Urinary bladder (tissue), 4 donors: ENCODE measurements around the gene CYP4F3. TPM values are rescaled to one million over a fixed set of nuclear protein-coding genes. Genes with fewer than 3 reads are reported as not detected.
"Not testable (repeated sequence)": the region's sequence is repeated elsewhere in the genome, so short reads cannot be mapped to it uniquely, and the experiment has no call there.

Experiments used
- DNase-seq: peaks from one replicate; pipeline ENCODE4 v3.0.0-alpha.2; 2015; ENCODE audit errors: extremely low spot score
- H3K27ac ChIP-seq: one replicate; pipeline ENCODE4 v1.5.1; 2013; ENCODE audit warnings: low read depth, mild to moderate bottlenecking, moderate library complexity
- H3K36me3 ChIP-seq: one replicate; pipeline ENCODE4 v1.6.1; 2013; ENCODE audit warnings: mild to moderate bottlenecking, moderate library complexity; ENCODE audit not compliant: insufficient read depth
- H3K4me1 ChIP-seq: one replicate; pipeline ENCODE4 v1.6.1; 2013; ENCODE audit warnings: mild to moderate bottlenecking, moderate library complexity; ENCODE audit not compliant: insufficient read depth
- H3K4me3 ChIP-seq: one replicate; pipeline ENCODE4 v1.5.1; 2013; ENCODE audit warnings: low read depth, low read length
- WGBS: extraction: QIAGEN DNeasy Blood & Tissue Kit; methylation state at CpG from one replicate; pipeline ENCODE4 v1.1.7; 2013; 5-methylcytosine and 5-hydroxymethylcytosine counted together
- polyA plus RNA-seq: library from polyadenylated mRNA; stranded (reverse); fragments of 200-250 nt; gene quantifications from one replicate; pipeline ENCODE4 v1.2.3, GENCODE V29; 2013
- total RNA-seq: library from RNA; depleted of rRNA; stranded (reverse); fragments of >200 nt; gene quantifications from one replicate; pipeline ENCODE4 v1.2.3, GENCODE V29; 2014
- donor health status: healthy with polysubstance abuse.
- donor health status: healthy.

The CYP4F3 gene
- total and polyA plus RNA-seq, 2 donors = 0.95 to 1.3 TPM

DNA sequence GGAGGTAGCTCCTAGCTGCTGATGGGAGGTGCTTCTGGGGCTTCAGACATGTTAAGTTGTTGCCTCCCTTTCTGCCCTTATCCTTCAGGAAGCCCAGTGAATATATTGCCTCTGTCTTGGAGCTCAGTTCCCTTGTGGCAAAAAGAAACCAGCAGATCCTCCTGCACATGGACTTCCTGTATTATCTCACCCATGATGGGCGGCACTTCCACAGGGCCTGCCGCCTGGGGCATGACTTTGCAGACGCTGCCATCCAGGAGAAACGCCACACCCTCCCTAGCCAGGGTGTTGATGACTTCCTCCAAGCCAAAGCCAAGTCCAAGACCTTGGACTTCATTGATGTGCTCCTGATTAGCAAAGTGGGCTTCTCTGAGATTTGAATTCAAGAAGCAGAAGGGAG lies 26.2 kb downstream of the CYP4F3 start:
- no peaks in the 10 kb centered on the region for H3K4me1 ChIP-seq
- DNase-seq = no peak
- H3K36me3 ChIP-seq = no peaks in the 10 kb centered on the region
- WGBS = 67% methylated on average over 4 of the region's 4 CpGs
- no peak overlapping the region for H3K4me3 ChIP-seq
- H3K27ac ChIP-seq = no peak overlapping the region

DNA sequence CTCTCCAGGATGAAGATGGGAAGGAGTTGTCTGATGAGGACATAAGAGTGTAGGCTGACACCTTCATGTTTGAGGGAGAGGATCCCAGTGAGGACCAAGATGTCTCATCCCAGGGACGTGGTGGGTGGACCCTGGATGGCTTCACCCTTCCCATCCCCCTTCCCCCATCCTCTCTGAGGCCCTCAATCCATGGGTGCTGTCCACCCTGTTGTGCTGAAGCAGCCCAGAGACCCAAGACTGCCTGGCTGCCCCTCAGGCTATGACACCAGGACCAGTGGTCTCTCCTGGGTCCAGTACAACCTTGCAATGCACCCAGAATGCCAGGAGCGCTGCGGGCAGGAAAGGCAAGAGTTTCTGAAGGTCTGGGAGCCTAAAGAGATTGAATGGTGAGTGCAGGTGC lies 28.7 kb downstream of the CYP4F3 start:
- H3K36me3 ChIP-seq = no peaks in the 10 kb centered on the region
- H3K4me3 ChIP-seq = no peak overlapping the region
- WGBS = 64% methylated on average over 3 of the region's 3 CpGs
- no peak overlapping the region for H3K27ac ChIP-seq
- no peak for DNase-seq
- no peaks in the 10 kb centered on the region for H3K4me1 ChIP-seq

DNA sequence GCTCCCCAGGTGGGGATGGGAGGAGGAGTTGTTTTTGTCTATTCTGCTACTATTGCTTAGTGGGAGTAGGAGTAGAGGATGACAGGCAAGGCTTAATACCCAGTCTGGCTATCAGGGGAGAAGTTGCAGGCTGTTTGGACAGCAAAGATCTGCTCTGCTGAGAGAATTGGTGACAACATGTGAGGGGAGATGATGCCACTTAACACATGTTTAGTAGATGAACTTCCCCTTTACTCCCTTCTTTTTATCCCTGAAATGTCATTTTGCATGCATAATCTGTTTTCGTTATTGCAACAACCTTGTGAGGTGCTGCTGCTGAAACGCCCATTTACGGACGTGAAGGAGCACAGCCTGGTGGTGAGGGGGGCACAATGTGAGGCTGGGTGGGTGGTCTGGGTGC lies 29.2 kb downstream of the CYP4F3 start:
- WGBS = 69% methylated on average over 4 of the region's 4 CpGs
- H3K27ac ChIP-seq = no peak overlapping the region
- H3K4me1 ChIP-seq = no peaks in the 10 kb centered on the region
- no peak overlapping the region for H3K4me3 ChIP-seq
- no peak for DNase-seq
- no peaks in the 10 kb centered on the region for H3K36me3 ChIP-seq

DNA sequence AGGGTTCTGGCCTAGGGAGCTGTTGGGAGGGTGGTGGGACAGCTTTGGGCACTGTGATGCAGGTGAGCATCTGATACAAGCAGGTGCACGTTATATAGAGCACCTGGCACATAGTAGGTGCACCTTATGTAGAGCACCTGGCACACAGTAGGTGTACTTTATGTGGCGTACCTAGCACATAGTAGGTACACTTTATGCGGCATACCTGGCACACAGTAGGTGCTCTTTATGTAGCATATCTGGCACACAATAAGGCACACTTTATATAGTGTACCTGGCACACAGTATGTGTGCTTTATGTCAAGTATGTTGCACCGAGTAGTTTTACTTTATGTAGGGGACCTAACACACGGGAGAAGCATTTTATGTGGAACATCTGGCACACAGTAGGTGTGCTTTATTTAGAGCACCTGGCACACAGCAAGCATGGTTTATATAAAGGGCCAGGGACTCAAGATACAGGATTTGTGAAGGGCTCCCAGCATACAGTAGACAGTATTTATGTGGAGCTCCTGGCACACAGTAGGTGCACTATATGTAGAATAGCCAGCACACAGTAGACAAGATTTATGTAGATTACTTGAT lies 30.6 kb downstream of the CYP4F3 start:
- DNase-seq = no peak
- WGBS = 74% methylated on average over 5 of the region's 5 CpGs
- no peaks in the 10 kb centered on the region for H3K36me3 ChIP-seq
- H3K4me3 ChIP-seq = no peak overlapping the region
- H3K4me1 ChIP-seq = no peaks in the 10 kb centered on the region
- no peak overlapping the region for H3K27ac ChIP-seq

DNA sequence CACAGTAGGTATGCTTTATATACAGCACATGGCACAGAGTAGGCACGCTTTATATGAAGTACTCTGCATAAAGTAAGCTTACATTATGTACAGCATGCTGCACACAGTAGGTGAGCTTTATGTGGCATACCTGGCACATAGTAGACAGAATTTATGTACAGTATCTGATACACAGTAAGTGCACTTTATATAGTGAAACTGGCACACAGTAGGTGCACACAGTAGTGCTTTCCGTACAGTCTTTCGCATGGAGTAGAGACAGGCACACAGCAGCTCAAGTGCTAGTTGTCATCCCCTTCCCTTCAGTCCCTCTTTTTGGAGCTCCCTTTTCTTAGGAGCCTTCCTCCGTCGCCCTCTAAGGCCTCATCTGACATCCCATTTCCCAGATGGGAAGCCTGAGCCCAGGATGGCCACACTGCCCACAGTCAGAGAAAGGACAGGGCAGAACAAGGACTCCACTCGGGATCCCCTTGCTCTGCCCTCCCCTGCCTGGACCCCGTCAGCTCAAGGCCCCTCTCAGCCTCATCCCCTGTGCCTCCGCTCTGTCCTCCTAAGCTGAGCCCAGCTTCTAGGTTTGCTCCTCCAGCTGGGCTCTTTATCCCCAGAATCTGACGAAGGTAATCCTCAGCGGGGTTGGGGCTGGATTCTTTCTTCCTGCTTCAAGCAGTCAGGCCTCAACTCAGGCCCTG lies 31.3 kb downstream of the CYP4F3 start:
- no peak for DNase-seq
- WGBS = 39% methylated on average over 10 of the region's 10 CpGs
- no peak overlapping the region for H3K4me3 ChIP-seq
- no peaks in the 10 kb centered on the region for H3K36me3 ChIP-seq
- no peaks in the 10 kb centered on the region for H3K4me1 ChIP-seq
- H3K27ac ChIP-seq = peak overlapping the region; percentile 84

DNA sequence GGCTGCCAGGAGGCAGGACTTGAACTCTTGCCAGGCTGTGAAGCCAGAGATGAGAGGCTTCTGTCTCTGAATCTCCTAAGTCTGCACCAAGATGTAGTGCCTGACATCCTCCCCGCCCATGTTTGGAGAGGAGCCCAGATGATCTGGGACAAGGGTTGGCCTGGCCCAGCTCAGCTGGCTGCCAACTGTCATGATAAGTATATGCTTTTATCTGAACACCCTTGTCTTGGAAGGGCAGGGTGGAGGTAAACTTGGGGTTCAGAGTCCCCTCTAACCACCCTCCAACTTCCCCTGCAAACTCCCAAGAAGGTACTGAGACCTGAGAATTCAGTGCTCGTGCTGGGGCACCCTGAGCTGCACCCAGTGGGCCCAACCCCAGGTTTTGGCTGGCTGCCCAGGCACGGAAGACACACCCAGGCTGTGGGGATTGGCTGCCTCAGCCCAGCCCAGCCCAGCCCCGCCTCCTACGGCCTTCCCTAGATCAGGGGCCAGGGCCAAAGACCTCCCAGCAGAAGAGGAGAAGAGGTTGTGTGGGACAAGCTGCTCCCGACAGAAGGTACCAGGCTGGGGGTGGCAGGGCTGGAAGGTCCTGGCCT lies 32.0 kb downstream of the CYP4F3 start, which contains the start of gene CYP4F12:
CYP4F12 (plus strand) TSS at position 508 of the 596 bp plus-strand sequence. CDS start 443 bp downstream, outside the sequence.
- peak; percentile 71 for DNase-seq
- peak within 1 kb of the TSS; percentile 84 for H3K27ac ChIP-seq
- H3K36me3 ChIP-seq = no peaks in the 10 kb centered on the region
- H3K4me3 ChIP-seq = peak within 1 kb of the TSS; percentile 12
- 10% methylated on average over 6 of the region's 6 CpGs for WGBS
- H3K4me1 ChIP-seq = no peaks in the 10 kb centered on the region

DNA sequence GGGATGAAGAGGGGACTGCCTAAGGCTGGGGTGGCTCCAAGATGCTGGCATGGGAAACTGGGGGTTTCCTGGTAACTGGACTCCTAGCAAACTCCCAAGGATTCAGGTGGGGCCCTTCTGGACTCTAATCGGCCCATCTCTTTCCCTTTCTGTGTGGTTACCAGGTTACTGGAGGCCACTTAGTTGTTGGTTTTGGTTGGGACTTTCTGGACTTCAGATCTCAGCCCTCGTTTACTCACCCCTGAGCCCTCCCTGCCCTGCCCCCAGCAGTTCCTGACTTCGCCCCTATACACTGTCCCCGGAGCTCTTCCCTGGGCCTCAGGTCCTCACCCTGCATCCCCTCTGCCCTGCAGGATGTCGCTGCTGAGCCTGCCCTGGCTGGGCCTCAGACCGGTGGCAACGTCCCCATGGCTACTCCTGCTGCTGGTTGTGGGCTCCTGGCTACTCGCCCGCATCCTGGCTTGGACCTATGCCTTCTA lies 32.5 kb downstream of the CYP4F3 start:
- WGBS = 16% methylated on average over 9 of the region's 9 CpGs
- H3K27ac ChIP-seq = peak overlapping the region; percentile 84
- no peaks in the 10 kb centered on the region for H3K36me3 ChIP-seq
- peak overlapping the region; percentile 12 for H3K4me3 ChIP-seq
- no peak for DNase-seq
- H3K4me1 ChIP-seq = no peaks in the 10 kb centered on the region

DNA sequence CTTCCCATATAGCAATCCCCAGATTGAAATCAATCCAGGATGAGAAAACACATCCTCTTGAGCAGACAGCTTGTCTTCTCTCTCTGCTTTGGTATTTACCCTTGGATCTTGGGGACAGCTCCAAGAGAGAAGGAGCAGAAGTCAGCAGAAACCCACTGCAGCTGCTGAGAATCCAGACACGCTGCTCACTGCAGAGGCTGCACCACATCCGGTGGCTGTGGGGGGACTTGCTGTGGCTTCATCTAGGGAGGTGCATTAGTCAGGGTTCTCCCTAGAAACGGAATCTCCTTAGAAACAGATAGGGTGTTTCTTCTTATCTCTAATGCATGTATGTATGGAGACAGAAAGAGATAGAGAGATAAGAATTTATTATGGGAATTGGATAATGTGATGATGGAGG lies 34.9 kb downstream of the CYP4F3 start:
- Histone ChIP-seq H3K4me3 (no peak overlapping the region), H3K4me1 (no peaks in the 10 kb centered on the region), H3K27ac (no peak overlapping the region), H3K36me3 (no peaks in the 10 kb centered on the region)
- no peak for DNase-seq
- 17% methylated on average over 3 of the region's 3 CpGs for WGBS

DNA sequence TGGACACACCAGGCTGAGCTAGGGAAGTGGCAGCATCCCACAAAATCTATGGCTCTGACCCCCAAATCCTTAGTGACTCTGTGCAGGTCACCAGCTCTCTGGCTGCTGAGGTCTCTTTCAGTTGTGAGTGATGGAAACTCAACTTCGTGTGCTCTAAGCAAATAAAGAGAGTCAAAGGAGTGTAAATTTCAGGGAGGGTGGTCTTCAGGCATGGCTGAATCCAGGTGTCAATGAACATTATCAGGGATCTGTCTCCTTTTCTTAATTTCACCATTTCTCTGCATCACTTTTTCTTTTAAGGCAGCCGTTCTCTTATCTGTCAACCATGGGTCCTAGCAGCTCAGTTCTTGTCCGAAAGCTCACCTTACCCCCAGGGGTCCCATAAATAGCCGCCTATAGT lies 38.4 kb downstream of the CYP4F3 start:
- Histone ChIP-seq H3K4me1 (no peaks in the 10 kb centered on the region), H3K4me3 (no peak overlapping the region), H3K27ac (no peak overlapping the region), H3K36me3 (no peaks in the 10 kb centered on the region)
- no peak for DNase-seq
- WGBS = 23% methylated on average over 4 of the region's 4 CpGs

DNA sequence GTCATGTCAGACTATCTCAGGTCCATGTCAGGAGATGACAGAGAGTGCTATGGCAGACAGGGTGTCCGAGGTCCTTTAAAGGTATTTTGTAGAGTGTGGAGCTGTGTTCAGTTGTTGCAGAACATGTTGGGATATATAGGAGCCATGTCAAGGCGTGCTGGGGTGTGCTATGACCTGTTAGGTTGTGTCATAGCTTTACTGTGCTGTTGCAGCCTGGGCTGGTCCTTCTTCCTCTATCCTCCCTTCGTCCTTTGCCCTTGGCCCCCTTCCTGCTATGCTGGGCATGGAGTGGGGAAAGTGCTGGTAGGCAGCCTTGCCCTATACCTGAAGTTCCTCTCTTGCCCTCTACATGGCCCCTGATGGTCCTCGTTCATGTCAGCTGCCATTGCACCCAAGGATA lies 39.2 kb downstream of the CYP4F3 start:
- not testable (repeated sequence) for H3K4me3 ChIP-seq, H3K27ac ChIP-seq, H3K36me3 ChIP-seq, H3K4me1 ChIP-seq, DNase-seq
- 73% methylated on average over 4 of the region's 4 CpGs for WGBS

DNA sequence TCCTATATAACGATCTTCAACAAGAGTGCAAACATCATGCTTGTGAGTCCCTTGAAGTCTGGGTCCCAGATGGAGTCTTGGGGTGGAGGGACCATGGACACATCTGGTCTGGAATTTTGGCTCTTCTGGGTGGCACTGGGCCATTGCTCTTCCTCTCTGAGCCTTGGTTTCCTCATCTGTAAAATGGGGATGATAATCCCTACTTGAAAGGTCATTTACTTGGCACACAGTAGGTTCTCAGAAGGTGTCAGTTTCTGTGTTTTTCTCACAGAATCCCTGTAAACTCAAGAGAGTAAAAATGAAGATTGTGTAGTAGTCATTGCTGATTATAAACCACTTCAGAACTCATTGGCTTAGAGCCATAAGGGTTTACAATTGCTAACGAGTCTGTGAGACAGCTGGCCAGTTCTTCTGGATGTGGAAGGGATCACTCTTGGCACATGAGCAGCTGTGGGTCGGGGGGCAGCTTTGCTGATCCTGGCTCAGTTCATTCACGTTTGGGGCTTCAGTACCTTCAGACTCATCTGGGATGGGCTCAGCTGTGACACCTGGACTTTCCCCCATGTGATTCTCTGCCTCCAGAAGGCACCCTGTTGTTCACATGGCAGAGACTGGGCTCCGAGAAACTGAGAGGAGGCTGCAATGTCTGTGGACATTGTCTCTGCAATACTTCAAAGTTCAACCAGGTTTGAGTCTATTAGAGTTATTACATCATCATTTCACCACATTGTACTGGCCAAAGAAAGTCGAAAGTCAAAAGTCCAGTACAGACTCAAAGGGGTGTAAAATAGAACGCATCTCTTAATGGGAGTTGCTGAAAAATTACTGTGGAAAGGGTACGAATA lies 40.0 kb downstream of the CYP4F3 start:
- Histone ChIP-seq H3K4me1 (no peaks in the 10 kb centered on the region), H3K27ac (no peak overlapping the region), H3K36me3 (peaks cover 4% of the 10 kb centered on the region), H3K4me3 (no peak overlapping the region)
- WGBS = 62% methylated on average over 8 of the region's 8 CpGs
- no peak for DNase-seq

DNA sequence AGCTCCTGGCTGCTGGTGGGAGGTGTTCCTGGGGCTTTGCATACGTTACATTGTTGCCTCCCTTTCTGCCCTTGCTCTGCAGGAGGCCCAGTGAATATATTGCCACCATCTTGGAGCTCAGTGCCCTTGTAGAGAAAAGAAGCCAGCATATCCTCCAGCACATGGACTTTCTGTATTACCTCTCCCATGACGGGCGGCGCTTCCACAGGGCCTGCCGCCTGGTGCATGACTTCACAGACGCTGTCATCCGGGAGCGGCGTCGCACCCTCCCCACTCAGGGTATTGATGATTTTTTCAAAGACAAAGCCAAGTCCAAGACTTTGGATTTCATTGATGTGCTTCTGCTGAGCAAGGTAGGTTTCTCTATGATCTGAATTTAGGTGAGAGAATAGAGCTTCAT lies 42.7 kb downstream of the CYP4F3 start:
- 86% methylated on average over 10 of the region's 10 CpGs for whole genome bisulfite sequencing
- Histone ChIP-seq H3K27ac (no peak overlapping the region), H3K4me3 (no peak overlapping the region), H3K4me1 (no peaks in the 10 kb centered on the region), H3K36me3 (peaks cover 6% of the 10 kb centered on the region)
- no peak for DNase-seq

DNA sequence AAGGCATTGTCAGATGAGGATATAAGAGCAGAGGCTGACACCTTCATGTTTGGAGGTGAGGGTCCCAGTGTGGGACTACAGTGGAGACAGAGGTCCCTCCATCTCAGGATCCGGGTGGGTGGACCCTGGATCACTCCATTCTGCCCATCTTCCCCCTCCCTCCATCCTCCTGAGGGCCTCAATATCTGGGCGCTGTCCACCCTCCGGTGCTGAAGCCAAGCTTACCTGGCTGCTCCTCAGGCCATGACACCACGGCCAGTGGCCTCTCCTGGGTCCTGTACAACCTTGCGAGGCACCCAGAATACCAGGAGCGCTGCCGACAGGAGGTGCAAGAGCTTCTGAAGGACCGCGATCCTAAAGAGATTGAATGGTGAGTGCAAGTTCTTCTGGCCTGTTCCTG lies 44.1 kb downstream of the CYP4F3 start:
- peaks cover 6% of the 10 kb centered on the region for H3K36me3 ChIP-seq
- no peak overlapping the region for H3K27ac ChIP-seq
- no peaks in the 10 kb centered on the region for H3K4me1 ChIP-seq
- DNase-seq = no peak
- WGBS = 52% methylated on average over 9 of the region's 9 CpGs
- H3K4me3 ChIP-seq = no peak overlapping the region
